Panc1 (cell line): ENCODE results near the gene CHAF1B. TPM values are rescaled to one million over a fixed set of nuclear protein-coding genes. Genes with fewer than 3 reads are reported as not detected.

ENCODE experiments used
- ATAC-seq: fragments of 200-7000 bp; cut with Tn5 transposase; 2 replicates; pipeline ENCODE4 v1.9.1; 2020; ENCODE audit warnings: mild to moderate bottlenecking, moderate library complexity
- BruUV-seq: library from RNA; stranded (reverse); fragments of 400-500 nt; replicated peaks from 2 replicates; lab custom pipeline; 2021; lab: Mats Ljungman, UMichigan
- CTCF ChIA-PET: fragments of 300-600 bp; sonication (Branson Sonifier 250); formaldehyde crosslinking; loops from one replicate; lab custom pipeline; 2022; ENCODE audit warnings: antibody characterized with exemption; lab: Charles Lee
- POLR2A ChIA-PET: fragments of 300-600 bp; sonication (Branson Sonifier 250); formaldehyde crosslinking; loops from one replicate; lab custom pipeline; 2022; ENCODE audit warnings: antibody characterized with exemption; lab: Charles Lee
- DNase-seq: peaks from one replicate; pipeline ENCODE4 v3.0.0-alpha.2; 2010; ENCODE audit warnings: low read depth, low spot score
- H3K27ac ChIP-seq: 2 replicates; pipeline ENCODE4 v1.5.1; 2011; ENCODE audit warnings: mild to moderate bottlenecking, low read length, inconsistent platforms
- H3K27me3 ChIP-seq: fragments of 200-500 bp; sonication (Bioruptor generic); 2 replicates; pipeline ENCODE4 v1.6.0; 2014; ENCODE audit warnings: low read length, inconsistent platforms; ENCODE audit not compliant: control insufficient read depth, insufficient read depth
- H3K36me3 ChIP-seq: fragments of 200-500 bp; sonication (Bioruptor generic); 2 replicates; pipeline ENCODE4 v1.5.1; 2014; ENCODE audit warnings: inconsistent platforms, mild to moderate bottlenecking, low read length, moderate library complexity; ENCODE audit not compliant: control insufficient read depth, insufficient read depth
- H3K4me1 ChIP-seq: 2 replicates; pipeline ENCODE4 v1.5.1; 2011; ENCODE audit warnings: inconsistent platforms, mild to moderate bottlenecking, low read length, moderate library complexity; ENCODE audit not compliant: control insufficient read depth, insufficient read depth
- H3K4me3 ChIP-seq, 2 experiments: 2 replicates each; pipeline ENCODE4 v1.5.1; 2011 to 2012; ENCODE audit warnings: low read depth in 2 of 2, low read length in 2 of 2, mild to moderate bottlenecking in 2 of 2, inconsistent platforms in 1 of 2, moderate library complexity in 1 of 2
- H3K9me3 ChIP-seq: fragments of 200-500 bp; sonication (Bioruptor generic); 2 replicates; pipeline ENCODE4 v1.5.1; 2014; ENCODE audit warnings: low read depth, mild to moderate bottlenecking, inconsistent platforms, low read length, moderate library complexity; ENCODE audit not compliant: control insufficient read depth, insufficient read depth
- POLR2AphosphoS5 ChIP-seq: IDR thresholded peaks from 2 replicates; pipeline ENCODE4 v1.6.1; 2012; ENCODE audit warnings: mild to moderate bottlenecking, low read depth, low read length, moderate library complexity
- SIN3A ChIP-seq: IDR thresholded peaks from 2 replicates; pipeline ENCODE4 v1.6.1; 2012; ENCODE audit warnings: low read depth, mild to moderate bottlenecking, low read length, moderate library complexity, borderline replicate concordance; ENCODE audit not compliant: insufficient read depth
- TCF7L2 ChIP-seq: IDR thresholded peaks from 2 replicates; pipeline ENCODE4 v1.6.1; 2011; ENCODE audit warnings: mild to moderate bottlenecking, low read depth, low read length, inconsistent platforms
- in situ Hi-C: cut with HindIII; loops from 2 replicates; pipeline ENCODE4 v1.10.0; 2016; ENCODE audit warnings: low sequenced_read_pairs, low pct_unique_long_range_greater_than_20kb
- intact Hi-C: fragments of 100-400 bp; cut with micrococcal nuclease; formaldehyde crosslinking; loops from one replicate; pipeline ENCODE4 v1.10.0; 2022; ENCODE audit not compliant: unreplicated experiment
- total RNA-seq: library from RNA; stranded (reverse); gene quantifications from one replicate; pipeline ENCODE4 v1.2.1, GENCODE V29; 2021; ENCODE audit not compliant: unreplicated experiment
- TF ChIP-seq, protein P1 (sequence below): fragments of 450-650 bp; IDR thresholded peaks from 2 replicates; pipeline ENCODE4 v1.5.1; 2017; ENCODE audit warnings: mild to moderate bottlenecking
- TF ChIP-seq, protein P2 (sequence below), 2 experiments: IDR thresholded peaks; 2 replicates each; pipeline ENCODE4 v1.6.1; 2011 to 2012; ENCODE audit warnings: low read depth in 2 of 2, control low read depth in 1 of 2, low read length in 1 of 2, mild to moderate bottlenecking in 1 of 2, moderate library complexity in 1 of 2; ENCODE audit not compliant: insufficient read depth in 1 of 2

Gene CHAF1B
- total RNA-seq, 1 experiment from 2014 or later, result 18.4 TPM

DNA sequence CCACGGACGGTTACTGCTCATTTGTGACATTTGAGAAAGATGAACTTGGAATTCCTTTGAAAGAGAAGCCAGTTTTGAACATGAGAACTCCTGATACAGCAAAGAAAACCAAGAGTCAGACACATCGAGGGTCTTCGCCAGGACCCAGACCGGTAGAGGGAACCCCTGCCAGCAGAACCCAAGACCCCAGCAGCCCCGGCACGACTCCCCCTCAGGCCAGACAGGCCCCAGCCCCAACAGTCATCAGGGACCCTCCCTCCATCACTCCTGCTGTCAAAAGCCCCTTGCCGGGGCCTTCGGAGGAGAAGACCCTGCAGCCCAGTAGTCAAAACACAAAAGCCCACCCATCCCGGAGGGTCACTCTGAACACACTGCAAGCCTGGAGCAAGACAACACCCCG is 27.7 kb downstream of the CHAF1B start:
- no TSS peak for BruUV-seq
- CTCF ChIA-PET, result no interaction called here
- intact Hi-C loops, result no loop called here
- DNase-seq (no peak), ATAC-seq (no peak)
- Histone ChIP-seq H3K4me3 (no peak overlapping the region), H3K9me3 (no peaks in the 10 kb centered on the region), H3K4me1 (no peaks in the 10 kb centered on the region), H3K36me3 (no peaks in the 10 kb centered on the region; the same call in 1 of the 2 replicates), H3K27ac (no peak overlapping the region), H3K27me3 (no peaks in the 10 kb centered on the region)
- in situ Hi-C loops, result no loop called here
- TF ChIP-seq, protein P1, sequence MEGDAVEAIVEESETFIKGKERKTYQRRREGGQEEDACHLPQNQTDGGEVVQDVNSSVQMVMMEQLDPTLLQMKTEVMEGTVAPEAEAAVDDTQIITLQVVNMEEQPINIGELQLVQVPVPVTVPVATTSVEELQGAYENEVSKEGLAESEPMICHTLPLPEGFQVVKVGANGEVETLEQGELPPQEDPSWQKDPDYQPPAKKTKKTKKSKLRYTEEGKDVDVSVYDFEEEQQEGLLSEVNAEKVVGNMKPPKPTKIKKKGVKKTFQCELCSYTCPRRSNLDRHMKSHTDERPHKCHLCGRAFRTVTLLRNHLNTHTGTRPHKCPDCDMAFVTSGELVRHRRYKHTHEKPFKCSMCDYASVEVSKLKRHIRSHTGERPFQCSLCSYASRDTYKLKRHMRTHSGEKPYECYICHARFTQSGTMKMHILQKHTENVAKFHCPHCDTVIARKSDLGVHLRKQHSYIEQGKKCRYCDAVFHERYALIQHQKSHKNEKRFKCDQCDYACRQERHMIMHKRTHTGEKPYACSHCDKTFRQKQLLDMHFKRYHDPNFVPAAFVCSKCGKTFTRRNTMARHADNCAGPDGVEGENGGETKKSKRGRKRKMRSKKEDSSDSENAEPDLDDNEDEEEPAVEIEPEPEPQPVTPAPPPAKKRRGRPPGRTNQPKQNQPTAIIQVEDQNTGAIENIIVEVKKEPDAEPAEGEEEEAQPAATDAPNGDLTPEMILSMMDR, result no peak
- TF ChIP-seq SIN3A, result no peak
- TF ChIP-seq, protein P2, sequence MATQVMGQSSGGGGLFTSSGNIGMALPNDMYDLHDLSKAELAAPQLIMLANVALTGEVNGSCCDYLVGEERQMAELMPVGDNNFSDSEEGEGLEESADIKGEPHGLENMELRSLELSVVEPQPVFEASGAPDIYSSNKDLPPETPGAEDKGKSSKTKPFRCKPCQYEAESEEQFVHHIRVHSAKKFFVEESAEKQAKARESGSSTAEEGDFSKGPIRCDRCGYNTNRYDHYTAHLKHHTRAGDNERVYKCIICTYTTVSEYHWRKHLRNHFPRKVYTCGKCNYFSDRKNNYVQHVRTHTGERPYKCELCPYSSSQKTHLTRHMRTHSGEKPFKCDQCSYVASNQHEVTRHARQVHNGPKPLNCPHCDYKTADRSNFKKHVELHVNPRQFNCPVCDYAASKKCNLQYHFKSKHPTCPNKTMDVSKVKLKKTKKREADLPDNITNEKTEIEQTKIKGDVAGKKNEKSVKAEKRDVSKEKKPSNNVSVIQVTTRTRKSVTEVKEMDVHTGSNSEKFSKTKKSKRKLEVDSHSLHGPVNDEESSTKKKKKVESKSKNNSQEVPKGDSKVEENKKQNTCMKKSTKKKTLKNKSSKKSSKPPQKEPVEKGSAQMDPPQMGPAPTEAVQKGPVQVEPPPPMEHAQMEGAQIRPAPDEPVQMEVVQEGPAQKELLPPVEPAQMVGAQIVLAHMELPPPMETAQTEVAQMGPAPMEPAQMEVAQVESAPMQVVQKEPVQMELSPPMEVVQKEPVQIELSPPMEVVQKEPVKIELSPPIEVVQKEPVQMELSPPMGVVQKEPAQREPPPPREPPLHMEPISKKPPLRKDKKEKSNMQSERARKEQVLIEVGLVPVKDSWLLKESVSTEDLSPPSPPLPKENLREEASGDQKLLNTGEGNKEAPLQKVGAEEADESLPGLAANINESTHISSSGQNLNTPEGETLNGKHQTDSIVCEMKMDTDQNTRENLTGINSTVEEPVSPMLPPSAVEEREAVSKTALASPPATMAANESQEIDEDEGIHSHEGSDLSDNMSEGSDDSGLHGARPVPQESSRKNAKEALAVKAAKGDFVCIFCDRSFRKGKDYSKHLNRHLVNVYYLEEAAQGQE (IDR thresholded peaks at IDR 0.05; ENCODE audit: insufficient read depth in 1 of 2, low read depth in 2 of 2, low read length in 1 of 2), result no peak
- POLR2A ChIA-PET, result no interaction called here

DNA sequence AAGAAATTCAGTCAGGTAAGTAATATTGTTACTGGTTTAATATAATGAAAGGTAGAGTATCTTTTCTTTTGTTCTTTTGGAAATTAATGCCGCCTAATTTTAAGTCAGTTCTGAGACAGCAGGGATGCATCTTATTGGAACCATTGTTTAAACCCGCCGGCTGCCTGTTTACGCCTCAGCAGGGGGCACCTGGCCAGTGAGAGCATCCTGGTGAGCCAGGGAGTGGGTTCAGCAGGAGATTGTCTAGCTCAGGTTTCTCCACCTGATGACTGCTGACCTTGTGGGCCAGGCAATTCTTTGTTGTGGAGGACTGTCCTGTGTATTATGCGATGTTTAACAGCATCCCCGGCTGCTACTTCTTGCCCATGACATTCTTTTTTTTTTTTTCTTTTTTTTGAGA is 30.2 kb downstream of the CHAF1B start:
- TF ChIP-seq, protein P2 (IDR thresholded peaks at IDR 0.05; ENCODE audit: insufficient read depth in 1 of 2, low read depth in 2 of 2, low read length in 1 of 2), result no peak
- no peak for TF ChIP-seq POLR2AphosphoS5
- TF ChIP-seq, protein P1, result no peak
- TF ChIP-seq SIN3A, result no peak
- no peak for TF ChIP-seq TCF7L2
- intact Hi-C loops, result no loop called here
- CTCF ChIA-PET, result no interaction called here

More for the DNA sequence above, 30.2 kb downstream of the CHAF1B start:
- Histone ChIP-seq H3K27ac (no peak overlapping the region), H3K4me1 (no peaks in the 10 kb centered on the region), H3K36me3 (no peaks in the 10 kb centered on the region; the same call in 1 of the 2 replicates), H3K9me3 (no peaks in the 10 kb centered on the region), H3K27me3 (no peaks in the 10 kb centered on the region), H3K4me3 (no peak overlapping the region)
- BruUV-seq, result no TSS peak
- DNase-seq (no peak), ATAC-seq (no peak)
- POLR2A ChIA-PET, result no interaction called here
- in situ Hi-C loops, result no loop called here
